GM12801 (cell line): ENCODE measurements around the gene DNAJC6.

ENCODE experiments used
- CTCF ChIP-seq: IDR thresholded peaks from one replicate; pipeline ENCODE4 v1.5.1; 2011; ENCODE audit warnings: control low read depth; ENCODE audit not compliant: insufficient read length; ENCODE audit errors: extremely low read depth

The DNAJC6 gene

GRCh38 chr1:65395887-65396612 is 86.7 kb downstream of the DNAJC6 start:
- no peak for TF ChIP-seq CTCF

GRCh38 chr1:65398083-65398482 is 88.7 kb downstream of the DNAJC6 start:
- no peak for TF ChIP-seq CTCF

- TF ChIP-seq CTCF, result no peak
Observed at GRCh38 chr1:65399003-65399402, 89.7 kb downstream of the DNAJC6 start.

GRCh38 chr1:65401612-65402011 is 92.3 kb downstream of the DNAJC6 start:
- TF ChIP-seq CTCF, result no peak

- TF ChIP-seq CTCF, result no peak
Observed at GRCh38 chr1:65404941-65405340, 95.6 kb downstream of the DNAJC6 start.

GRCh38 chr1:65407877-65408276 is 98.5 kb downstream of the DNAJC6 start:
- TF ChIP-seq CTCF, result no peak

- no peak for TF ChIP-seq CTCF
Observed at GRCh38 chr1:65409314-65409713, 100.0 kb downstream of the DNAJC6 start.
